SK-N-SH treated with all-trans-retinoic acid at 6 μM for 48 hours (cell line): ENCODE measurements around the gene RNF148.

Experiments used
- ATAC-seq: fragments of 200-7000 bp; cut with Tn5 transposase; 3 replicates; pipeline ENCODE4 v1.9.1; 2020; ENCODE audit warnings: mild to moderate bottlenecking, moderate library complexity
- ARNTL ChIP-seq: fragments of 450-650 bp; formaldehyde crosslinking; IDR thresholded peaks from 2 replicates; pipeline ENCODE4 v1.5.0; 2020; ENCODE audit warnings: low read depth, mild to moderate bottlenecking, moderate library complexity, borderline replicate concordance
- CREB5 ChIP-seq: fragments of 250-450 bp; sonication (Bioruptor Pico); IDR thresholded peaks from 2 replicates; pipeline ENCODE4 v1.5.1; 2020; ENCODE audit warnings: low read depth, mild to moderate bottlenecking, moderate library complexity
- CSDC2 ChIP-seq: fragments of 250-450 bp; sonication (Bioruptor Pico); IDR thresholded peaks from 2 replicates; pipeline ENCODE4 v1.5.0; 2020; ENCODE audit warnings: mild to moderate bottlenecking, moderate library complexity
- ESRRG ChIP-seq: fragments of 250-450 bp; sonication (Bioruptor Pico); IDR thresholded peaks from 2 replicates; pipeline ENCODE4 v1.6.1; 2021; ENCODE audit warnings: mild to moderate bottlenecking
- GLIS3 ChIP-seq: fragments of 250-450 bp; sonication (Bioruptor Pico); IDR thresholded peaks from 2 replicates; pipeline ENCODE4 v1.5.0; 2020; ENCODE audit warnings: mild to moderate bottlenecking, moderate library complexity
- ISL1 ChIP-seq: fragments of 250-450 bp; sonication (Bioruptor Pico); IDR thresholded peaks from 2 replicates; pipeline ENCODE4 v2.1.2; 2022; ENCODE audit warnings: mild to moderate bottlenecking, moderate library complexity
- OSR1 ChIP-seq: fragments of 250-450 bp; sonication (Bioruptor Pico); IDR thresholded peaks from 2 replicates; pipeline ENCODE4 v1.8.0; 2022; ENCODE audit warnings: moderate library complexity, mild to moderate bottlenecking, inconsistent platforms
- PATZ1 ChIP-seq: fragments of 250-450 bp; sonication (Bioruptor Pico); IDR thresholded peaks from 2 replicates; pipeline ENCODE4 v1.8.0; 2020; ENCODE audit warnings: mild to moderate bottlenecking, moderate library complexity, borderline replicate concordance
- POU6F1 ChIP-seq: fragments of 250-450 bp; sonication (Bioruptor Pico); IDR thresholded peaks from 2 replicates; pipeline ENCODE4 v1.8.0; 2021; ENCODE audit warnings: low read depth, mild to moderate bottlenecking, moderate library complexity, borderline replicate concordance
- PPARA ChIP-seq: fragments of 250-450 bp; sonication (Bioruptor Pico); IDR thresholded peaks from 2 replicates; pipeline ENCODE4 v1.5.0; 2020; ENCODE audit warnings: mild to moderate bottlenecking, borderline replicate concordance
- RARB ChIP-seq: fragments of 250-450 bp; sonication (Bioruptor Pico); IDR thresholded peaks from 2 replicates; pipeline ENCODE4 v1.8.0; 2021; ENCODE audit warnings: mild to moderate bottlenecking, moderate library complexity
- SNAI2 ChIP-seq: fragments of 250-450 bp; sonication (Bioruptor Pico); IDR thresholded peaks from 2 replicates; pipeline ENCODE4 v1.5.0; 2020; ENCODE audit warnings: mild to moderate bottlenecking, moderate library complexity
- TCF4 ChIP-seq: fragments of 250-450 bp; sonication (Bioruptor Pico); IDR thresholded peaks from 2 replicates; pipeline ENCODE4 v1.8.0; 2021; ENCODE audit warnings: mild to moderate bottlenecking, moderate library complexity, borderline replicate concordance
- TSHZ2 ChIP-seq: fragments of 250-450 bp; sonication (Bioruptor Pico); IDR thresholded peaks from 2 replicates; pipeline ENCODE4 v1.5.0; 2020; ENCODE audit warnings: mild to moderate bottlenecking, moderate library complexity
- ZC3H10 ChIP-seq: fragments of 250-450 bp; sonication (Bioruptor Pico); IDR thresholded peaks from 2 replicates; pipeline ENCODE4 v1.5.1; 2021; ENCODE audit warnings: mild to moderate bottlenecking, moderate library complexity
- ZFP3 ChIP-seq: fragments of 250-450 bp; sonication (Bioruptor Pico); IDR thresholded peaks from 2 replicates; pipeline ENCODE4 v1.5.0; 2020; ENCODE audit warnings: mild to moderate bottlenecking, moderate library complexity
- ZFP30 ChIP-seq: fragments of 450-650 bp; formaldehyde crosslinking; IDR thresholded peaks from 2 replicates; pipeline ENCODE4 v1.5.0; 2022; ENCODE audit warnings: mild to moderate bottlenecking, moderate library complexity
- ZNF565 ChIP-seq: fragments of 450-650 bp; formaldehyde crosslinking; conservative IDR thresholded peaks from 2 replicates; pipeline ENCODE4 v1.5.0; 2020; ENCODE audit warnings: low read depth, mild to moderate bottlenecking, moderate library complexity
- ZNF70 ChIP-seq: fragments of 450-650 bp; formaldehyde crosslinking; IDR thresholded peaks from 2 replicates; pipeline ENCODE4 v1.5.0; 2020; ENCODE audit warnings: mild to moderate bottlenecking, moderate library complexity
- ZNF8 ChIP-seq: fragments of 450-650 bp; formaldehyde crosslinking; IDR thresholded peaks from 2 replicates; pipeline ENCODE4 v1.5.0; 2020; ENCODE audit warnings: mild to moderate bottlenecking, moderate library complexity

Gene RNF148

GRCh38 chr7:122727354-122727753 lies 24.6 kb upstream of the RNF148 start:
- TF ChIP-seq ESRRG (CRISPR knock-in tag) (no peak), TSHZ2 (CRISPR knock-in tag) (no peak), SNAI2 (CRISPR knock-in tag) (no peak), CSDC2 (CRISPR knock-in tag) (no peak), POU6F1 (CRISPR knock-in tag) (no peak), ZNF70 (no peak), ARNTL (CRISPR knock-in tag) (no peak), RARB (no peak), CREB5 (CRISPR knock-in tag) (no peak), ZFP30 (CRISPR knock-in tag) (no peak), PATZ1 (CRISPR knock-in tag) (no peak)
- ATAC-seq: no peak

- TF ChIP-seq ZFP30 (CRISPR knock-in tag) (no peak), ESRRG (CRISPR knock-in tag) (no peak), ISL1 (CRISPR knock-in tag) (no peak), POU6F1 (CRISPR knock-in tag) (no peak), PPARA (CRISPR knock-in tag) (no peak), OSR1 (CRISPR knock-in tag) (no peak), SNAI2 (CRISPR knock-in tag) (no peak), ARNTL (CRISPR knock-in tag) (no peak), ZFP3 (no peak), TSHZ2 (CRISPR knock-in tag) (no peak), TCF4 (CRISPR knock-in tag) (no peak), ZC3H10 (CRISPR knock-in tag) (no peak), ZNF8 (CRISPR knock-in tag) (no peak), ZNF565 (CRISPR knock-in tag) (no peak), RARB (no peak), GLIS3 (CRISPR knock-in tag) (no peak), CSDC2 (CRISPR knock-in tag) (no peak)
- ATAC-seq: no peak
These were observed 24.2 kb upstream of the RNF148 start for GRCh38 chr7:122726881-122727280.
